GM12891 (cell line): ENCODE results near the gene INTS2.

Source experiments
- PAX5 ChIP-seq: IDR thresholded peaks from 2 replicates; pipeline ENCODE4 v1.6.1; 2011; ENCODE audit warnings: low read length, moderate library complexity, mild to moderate bottlenecking; ENCODE audit not compliant: insufficient read depth, severe bottlenecking
- POLR2A ChIP-seq: IDR thresholded peaks from 2 replicates; pipeline ENCODE4 v1.6.1; 2011; ENCODE audit warnings: low read depth, low read length, control low read depth
- POLR2AphosphoS5 ChIP-seq: IDR thresholded peaks from 2 replicates; pipeline ENCODE4 v1.6.1; 2011; ENCODE audit warnings: low read depth, low read length, control low read depth
- POU2F2 ChIP-seq: IDR thresholded peaks from 2 replicates; pipeline ENCODE4 v1.6.1; 2011; ENCODE audit warnings: low read depth, mild to moderate bottlenecking, control low read depth, low read length, moderate library complexity
- SPI1 ChIP-seq: IDR thresholded peaks from 2 replicates; pipeline ENCODE4 v1.6.1; 2011; ENCODE audit warnings: low read depth, low read length, control low read depth
- TAF1 ChIP-seq: IDR thresholded peaks from 2 replicates; pipeline ENCODE4 v1.6.1; 2011; ENCODE audit warnings: low read depth, low read length, control low read depth

GRCh38 chr17:61884864-61885263 is 42.9 kb downstream of the INTS2 start:
- TF ChIP-seq TAF1 (no peak), POLR2A (no peak), POLR2AphosphoS5 (no peak), PAX5 (no peak), SPI1 (no peak), POU2F2 (no peak)
